Endothelial cell (in vitro differentiated cells): Measurements from ENCODE around the gene MBNL2. TPM values are rescaled to one million over a fixed set of nuclear protein-coding genes. Genes with fewer than 3 reads are reported as not detected.

Experiments
- DNase-seq: peaks from one replicate; pipeline ENCODE4 v3.0.0; 2021; ENCODE audit warnings: low spot score
- H3K27ac Mint-ChIP-seq: one replicate; pipeline ENCODE4 v1.8.0; 2021; ENCODE audit warnings: mixed read lengths, inconsistent platforms; ENCODE audit not compliant: unreplicated experiment
- H3K27me3 Mint-ChIP-seq: one replicate; pipeline ENCODE4 v1.8.0; 2021; ENCODE audit warnings: mild to moderate bottlenecking, moderate library complexity, mixed read lengths, inconsistent platforms; ENCODE audit not compliant: unreplicated experiment
- H3K36me3 Mint-ChIP-seq: one replicate; pipeline ENCODE4 v1.8.0; 2021; ENCODE audit warnings: mild to moderate bottlenecking, low read depth, mixed read lengths, inconsistent platforms; ENCODE audit not compliant: unreplicated experiment
- H3K4me1 Mint-ChIP-seq: one replicate; pipeline ENCODE4 v1.8.0; 2021; ENCODE audit warnings: mild to moderate bottlenecking, mixed read lengths, inconsistent platforms; ENCODE audit not compliant: unreplicated experiment
- H3K4me3 Mint-ChIP-seq: one replicate; pipeline ENCODE4 v1.8.0; 2021; ENCODE audit warnings: mild to moderate bottlenecking, mixed read lengths, inconsistent platforms; ENCODE audit not compliant: unreplicated experiment
- H3K9me3 Mint-ChIP-seq: one replicate; pipeline ENCODE4 v1.8.0; 2021; ENCODE audit warnings: mixed read lengths, inconsistent platforms; ENCODE audit not compliant: unreplicated experiment
- total RNA-seq: library from RNA; stranded (reverse); fragmentation: NEBNext Ultra II Directional; extraction: Animal tissue kit (Norgen Biotek cat#: 25700); gene quantifications from one replicate; pipeline ENCODE4 v1.2.1, GENCODE V29; 2021; ENCODE audit not compliant: unreplicated experiment
- TF ChIP-seq, protein P1 (sequence below): fragments of 200-600 bp; sonication (generic); IDR thresholded peaks from one replicate; pipeline ENCODE4 v1.5.0; 2021; ENCODE audit warnings: antibody characterized with exemption; ENCODE audit not compliant: unreplicated experiment

MBNL2 gene
- total RNA-seq, 1 donor from 2014 or later, result 137 TPM

- H3K36me3 Mint-ChIP-seq, result no peaks in the 10 kb centered on the region
- H3K4me1 Mint-ChIP-seq, result no peaks in the 10 kb centered on the region
- H3K27ac Mint-ChIP-seq, result no peak overlapping the region
- no peaks in the 10 kb centered on the region for H3K9me3 Mint-ChIP-seq
- H3K27me3 Mint-ChIP-seq, result no peaks in the 10 kb centered on the region
- TF ChIP-seq, protein P1, sequence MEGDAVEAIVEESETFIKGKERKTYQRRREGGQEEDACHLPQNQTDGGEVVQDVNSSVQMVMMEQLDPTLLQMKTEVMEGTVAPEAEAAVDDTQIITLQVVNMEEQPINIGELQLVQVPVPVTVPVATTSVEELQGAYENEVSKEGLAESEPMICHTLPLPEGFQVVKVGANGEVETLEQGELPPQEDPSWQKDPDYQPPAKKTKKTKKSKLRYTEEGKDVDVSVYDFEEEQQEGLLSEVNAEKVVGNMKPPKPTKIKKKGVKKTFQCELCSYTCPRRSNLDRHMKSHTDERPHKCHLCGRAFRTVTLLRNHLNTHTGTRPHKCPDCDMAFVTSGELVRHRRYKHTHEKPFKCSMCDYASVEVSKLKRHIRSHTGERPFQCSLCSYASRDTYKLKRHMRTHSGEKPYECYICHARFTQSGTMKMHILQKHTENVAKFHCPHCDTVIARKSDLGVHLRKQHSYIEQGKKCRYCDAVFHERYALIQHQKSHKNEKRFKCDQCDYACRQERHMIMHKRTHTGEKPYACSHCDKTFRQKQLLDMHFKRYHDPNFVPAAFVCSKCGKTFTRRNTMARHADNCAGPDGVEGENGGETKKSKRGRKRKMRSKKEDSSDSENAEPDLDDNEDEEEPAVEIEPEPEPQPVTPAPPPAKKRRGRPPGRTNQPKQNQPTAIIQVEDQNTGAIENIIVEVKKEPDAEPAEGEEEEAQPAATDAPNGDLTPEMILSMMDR, result no peak
- no peak for DNase-seq
- no peak overlapping the region for H3K4me3 Mint-ChIP-seq
Measured at GRCh38 chr13:97214921-97215320, 7.2 kb upstream of the MBNL2 start.

GRCh38 chr13:97215325-97215724, 6.8 kb upstream of the MBNL2 start:
- Mint-ChIP-seq H3K4me3 (no peak overlapping the region), H3K27me3 (no peaks in the 10 kb centered on the region), H3K9me3 (no peaks in the 10 kb centered on the region), H3K27ac (no peak overlapping the region), H3K36me3 (no peaks in the 10 kb centered on the region), H3K4me1 (peaks cover 3% of the 10 kb centered on the region)
- no peak for DNase-seq
- TF ChIP-seq, protein P1, result no peak

DNA sequence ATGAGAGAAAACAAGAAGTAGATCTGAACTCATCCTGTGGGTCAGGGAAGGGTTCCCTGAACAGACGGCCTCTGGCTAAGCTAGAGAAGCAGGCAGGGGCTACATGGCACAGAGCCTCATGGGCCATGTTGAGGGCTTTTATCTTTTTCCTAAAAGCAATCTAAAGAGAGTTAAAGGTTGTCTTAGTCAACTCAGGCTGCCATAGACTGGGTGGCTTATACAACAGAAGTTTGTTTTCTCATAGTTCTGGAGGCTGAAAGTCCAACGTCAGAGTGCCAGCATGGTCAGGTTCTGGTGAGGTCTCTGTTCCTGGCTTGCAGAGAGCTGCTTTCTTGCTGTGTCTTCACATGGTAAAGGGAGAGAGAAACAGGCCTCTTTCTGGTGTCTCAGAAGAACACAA, 2.9 kb upstream of the MBNL2 start:
- peaks cover 5% of the 10 kb centered on the region for H3K27me3 Mint-ChIP-seq
- peaks cover 19% of the 10 kb centered on the region for H3K4me1 Mint-ChIP-seq
- peaks cover 16% of the 10 kb centered on the region for H3K36me3 Mint-ChIP-seq

DNA sequence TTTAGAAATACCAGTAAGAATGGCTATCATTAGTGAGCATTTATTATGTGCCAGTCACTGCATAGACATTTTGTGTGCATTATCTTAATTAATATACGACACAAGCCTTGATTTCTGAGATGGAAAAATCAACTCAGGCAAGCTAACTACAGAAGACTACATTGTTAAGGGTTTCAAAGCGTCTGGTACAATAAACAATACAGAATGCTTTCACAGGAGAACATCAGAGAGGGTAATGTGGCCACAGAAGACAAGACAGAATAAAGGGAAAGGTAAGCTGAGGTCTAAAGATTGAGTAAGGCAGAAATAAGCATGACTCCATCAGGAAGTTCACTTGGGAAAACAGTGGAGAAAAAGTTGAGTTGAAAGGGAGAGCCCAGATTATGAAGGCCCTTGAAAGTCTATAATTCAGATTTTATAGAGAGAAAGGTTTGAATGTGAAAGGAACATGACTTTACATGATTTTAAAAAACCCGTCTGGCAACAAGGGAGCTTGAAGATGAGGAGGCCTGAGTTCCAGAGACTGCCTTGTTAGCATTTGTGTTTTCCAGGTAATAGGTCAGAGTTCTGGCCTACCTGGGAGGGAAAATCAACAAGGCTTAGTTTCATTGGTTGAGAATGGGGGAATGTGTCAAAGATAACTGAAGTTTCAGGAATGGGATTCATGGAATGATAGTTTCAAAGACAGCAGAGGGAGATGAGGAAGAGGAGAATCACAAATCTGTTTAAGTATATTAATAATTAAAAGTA, 1.8 kb upstream of the MBNL2 start:
- Mint-ChIP-seq H3K36me3 (peaks cover 23% of the 10 kb centered on the region), H3K27me3 (peaks cover 12% of the 10 kb centered on the region), H3K4me1 (peaks cover 28% of the 10 kb centered on the region), H3K27ac (no peak overlapping the region), H3K4me3 (no peak overlapping the region), H3K9me3 (no peaks in the 10 kb centered on the region)
- no peak for DNase-seq
- TF ChIP-seq, protein P1, result no peak

More for the DNA sequence above, 2.9 kb upstream of the MBNL2 start:
- no peaks in the 10 kb centered on the region for H3K9me3 Mint-ChIP-seq
- TF ChIP-seq, protein P1, result no peak
- H3K27ac Mint-ChIP-seq, result no peak overlapping the region
- DNase-seq, result no peak
- no peak overlapping the region for H3K4me3 Mint-ChIP-seq

GRCh38 chr13:97221046-97221445, 1.1 kb upstream of the MBNL2 start:
- H3K4me3 Mint-ChIP-seq, result no peak overlapping the region
- peaks cover 12% of the 10 kb centered on the region for H3K27me3 Mint-ChIP-seq
- DNase-seq, result no peak
- H3K9me3 Mint-ChIP-seq, result no peaks in the 10 kb centered on the region
- peaks cover 26% of the 10 kb centered on the region for H3K36me3 Mint-ChIP-seq
- TF ChIP-seq, protein P1, result no peak
- peaks cover 32% of the 10 kb centered on the region for H3K4me1 Mint-ChIP-seq
- no peak overlapping the region for H3K27ac Mint-ChIP-seq
